Measurements from ENCODE around the gene TEKT1.
A peak's percentile ranks its signal among the peaks of the same experiment; 100 is the strongest.

The TEKT1 gene

GRCh38 chr17:6757747-6758146, 73.8 kb downstream of the TEKT1 start:
- DNase-seq (ENCODE audit: low read depth) = no peak

DNA sequence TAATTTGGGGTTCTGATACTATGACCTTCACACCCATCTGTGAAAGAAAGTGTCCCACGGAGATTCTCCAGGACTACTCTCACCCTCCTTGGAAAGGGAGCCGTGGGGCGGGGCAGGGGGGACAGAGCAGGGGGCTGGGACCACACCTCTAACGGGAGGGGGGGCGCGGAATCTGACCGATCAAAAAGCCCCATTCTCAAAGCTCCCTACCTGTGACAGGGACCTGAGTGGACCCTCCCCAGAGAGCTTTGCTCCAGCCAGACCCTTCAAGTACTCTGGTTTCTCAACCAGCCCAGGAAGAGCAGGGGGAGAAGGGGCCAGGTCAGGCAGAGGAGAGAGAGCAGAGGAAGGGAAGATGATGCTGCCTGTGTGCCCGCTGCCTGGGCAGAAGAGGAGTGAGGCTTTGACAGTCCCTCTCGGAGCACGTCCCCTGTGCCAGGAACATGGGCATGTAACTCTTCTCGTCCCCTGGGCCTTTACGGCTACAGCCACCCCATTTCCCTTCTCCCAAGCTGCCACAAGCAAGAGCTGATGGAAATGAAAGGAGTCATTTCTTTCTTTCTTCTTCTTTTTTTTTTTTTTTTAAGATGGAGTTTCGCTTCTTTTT, 75.0 kb downstream of the TEKT1 start:
- no peak for DNase-seq (ENCODE audit: low read depth)

- peak; percentile 24 for DNase-seq (ENCODE audit: low read depth)
Measured at GRCh38 chr17:6755731-6756184, 75.8 kb downstream of the TEKT1 start, which contains the start of gene XAF1. Gene XAF1, plus strand, starts transcription at chr17:6756046. Its CDS starts 33 bp downstream, at chr17:6756079.

DNA sequence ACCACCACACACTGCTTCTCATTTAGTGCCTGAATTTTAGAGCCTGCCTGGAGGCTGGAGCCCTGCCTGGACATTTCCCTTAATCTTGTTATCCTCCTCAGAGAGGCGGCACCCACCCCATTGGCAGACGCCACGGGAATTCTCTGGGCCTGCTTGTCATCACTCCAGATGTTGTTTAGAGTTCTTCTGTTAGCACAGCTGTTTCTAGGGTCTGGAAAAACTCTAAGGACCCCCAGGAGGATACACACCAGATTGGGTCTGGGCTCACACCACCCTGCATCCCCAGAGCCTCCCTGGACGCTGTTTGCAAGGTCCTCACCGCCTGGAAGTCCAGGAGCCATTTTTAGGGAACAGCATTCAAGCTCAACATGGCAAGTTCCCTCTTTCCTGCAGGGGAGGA, 76.2 kb downstream of the TEKT1 start:
- DNase-seq (ENCODE audit: low read depth) = peak; percentile 33

- DNase-seq (ENCODE audit: low read depth) = no peak
Measured at GRCh38 chr17:6753546-6753945, 78.0 kb downstream of the TEKT1 start.

GRCh38 chr17:6753006-6753445, 78.5 kb downstream of the TEKT1 start:
- peak; percentile 59 for DNase-seq (ENCODE audit: low read depth)

GRCh38 chr17:6752068-6752909, 79.2 kb downstream of the TEKT1 start:
- peak; percentile 100 for DNase-seq (ENCODE audit: low read depth)

- no peak for DNase-seq (ENCODE audit: low read depth)
Measured at GRCh38 chr17:6749519-6749918, 82.0 kb downstream of the TEKT1 start.

GRCh38 chr17:6748617-6749016, 82.9 kb downstream of the TEKT1 start:
- no peak for DNase-seq (ENCODE audit: low read depth)

Measured in GM04503 (cell line).